Measurements from ENCODE around the gene DSG2.
A peak's percentile ranks its signal among the peaks of the same experiment; 100 is the strongest.

The DSG2 gene

DNA sequence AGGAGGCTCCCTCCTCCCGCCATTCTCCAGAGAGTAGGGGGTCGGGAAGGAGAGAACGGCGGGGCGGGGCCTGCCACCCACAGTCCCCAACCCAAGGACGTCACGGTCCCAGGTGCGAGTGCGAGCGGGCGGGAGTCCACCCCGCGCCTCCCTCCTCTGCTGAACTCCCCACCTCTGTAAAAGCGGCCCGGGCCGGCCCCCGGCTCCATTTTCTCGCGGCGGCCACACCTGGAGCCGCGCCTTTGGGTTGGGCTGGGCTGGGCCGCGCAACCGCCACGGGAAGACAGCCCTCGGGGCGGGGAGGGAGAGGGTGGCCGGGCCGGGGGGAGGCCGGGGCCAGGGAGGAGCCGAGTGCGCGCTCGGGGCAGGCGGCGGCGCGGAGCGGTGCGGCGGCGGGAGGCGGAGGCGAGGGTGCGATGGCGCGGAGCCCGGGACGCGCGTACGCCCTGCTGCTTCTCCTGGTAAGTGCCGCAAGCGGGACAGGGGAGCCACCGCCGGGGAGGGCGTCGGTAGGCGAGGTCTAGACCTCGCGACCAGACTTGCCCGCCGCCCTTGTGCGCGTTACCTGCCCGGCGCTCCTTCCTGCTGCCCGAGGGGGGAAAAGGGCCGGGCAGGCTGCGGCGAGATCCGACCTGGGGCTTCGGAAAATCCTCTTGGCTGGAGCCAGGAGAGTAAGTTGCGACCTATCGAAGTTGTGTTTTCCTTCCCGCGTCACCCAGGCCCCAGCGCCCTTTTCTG is at the start of gene DSG2:
Gene DSG2, plus strand, starts transcription at position 342 of the 738 bp plus-strand sequence. Its CDS starts 75 bp downstream, at position 417.
- TF ChIP-seq ZNF274 (IDR thresholded peaks at IDR 0.05; ENCODE audit: low read depth, low read length) = no peak
- H3K4me3 ChIP-seq (ENCODE audit: low read length) = peak within 1 kb of the TSS; percentile 85

DNA sequence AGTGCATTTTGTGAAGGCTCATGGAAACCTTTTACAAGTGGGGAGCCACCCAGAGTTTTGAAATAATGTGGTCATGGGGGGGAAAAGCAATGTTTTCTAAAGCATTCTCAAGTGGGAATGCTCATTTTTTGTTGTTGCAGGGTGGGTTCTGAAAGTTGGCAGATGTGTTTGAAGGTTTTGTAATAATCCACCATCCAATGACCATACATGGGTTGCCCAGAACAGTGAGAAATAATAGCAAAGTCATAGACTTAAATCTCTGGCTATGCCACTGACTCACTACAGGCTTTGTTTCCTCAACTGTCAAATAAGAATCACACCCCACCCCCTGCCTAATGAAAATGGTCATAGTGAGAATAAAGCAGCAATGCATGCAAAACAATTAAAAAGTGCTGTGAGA is 47.6 kb upstream of the DSG2 start:
- H3K4me3 ChIP-seq (ENCODE audit: low read length) = no peak overlapping the region
- no peak for TF ChIP-seq ZNF274 (IDR thresholded peaks at IDR 0.05; ENCODE audit: low read depth, low read length)

- H3K4me3 ChIP-seq (ENCODE audit: low read length) = no peak overlapping the region
- no peak for TF ChIP-seq ZNF274 (IDR thresholded peaks at IDR 0.05; ENCODE audit: low read depth, low read length)
These were observed 46.4 kb upstream of the DSG2 start for GRCh38 chr18:31451625-31452024.

DNA sequence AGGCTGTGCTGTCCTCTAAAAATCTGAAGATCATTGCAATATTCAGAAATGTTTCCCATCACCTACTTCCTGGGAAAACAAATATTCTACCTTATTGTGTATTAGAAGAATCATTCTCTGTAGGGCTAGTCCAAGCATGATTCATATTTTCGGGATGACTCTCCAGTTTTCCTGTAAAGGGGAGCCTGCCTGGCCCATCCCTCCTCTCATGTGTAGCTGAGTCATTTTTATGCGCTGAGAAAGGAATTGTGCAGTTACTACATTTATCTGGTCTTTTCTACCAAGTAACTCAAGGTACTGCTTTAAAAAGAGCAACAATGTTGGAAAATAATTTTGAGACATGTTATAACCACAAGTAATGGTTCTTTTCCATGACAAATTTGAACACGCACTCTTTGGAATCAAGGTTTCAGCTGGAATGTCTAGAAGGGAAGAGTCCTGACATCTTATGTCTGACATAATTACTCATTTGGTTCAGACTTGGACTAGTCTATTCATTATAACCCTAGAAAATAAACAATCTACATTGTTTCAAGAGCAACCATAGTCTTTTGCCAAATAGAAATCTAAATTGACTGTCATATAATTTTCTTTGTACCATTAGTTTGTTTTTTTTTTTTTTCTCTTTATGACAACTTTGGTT is 43.8 kb upstream of the DSG2 start:
- no peak for TF ChIP-seq ZNF274 (IDR thresholded peaks at IDR 0.05; ENCODE audit: low read depth, low read length)
- no peak overlapping the region for H3K4me3 ChIP-seq (ENCODE audit: low read length)

- H3K4me3 ChIP-seq (ENCODE audit: low read length) = no peak overlapping the region
- no peak for TF ChIP-seq ZNF274 (IDR thresholded peaks at IDR 0.05; ENCODE audit: low read depth, low read length)
These were observed 28.3 kb upstream of the DSG2 start for GRCh38 chr18:31469629-31470028.

GRCh38 chr18:31478688-31479087 is 19.3 kb upstream of the DSG2 start:
- no peak for TF ChIP-seq ZNF274 (IDR thresholded peaks at IDR 0.05; ENCODE audit: low read depth, low read length)

DNA sequence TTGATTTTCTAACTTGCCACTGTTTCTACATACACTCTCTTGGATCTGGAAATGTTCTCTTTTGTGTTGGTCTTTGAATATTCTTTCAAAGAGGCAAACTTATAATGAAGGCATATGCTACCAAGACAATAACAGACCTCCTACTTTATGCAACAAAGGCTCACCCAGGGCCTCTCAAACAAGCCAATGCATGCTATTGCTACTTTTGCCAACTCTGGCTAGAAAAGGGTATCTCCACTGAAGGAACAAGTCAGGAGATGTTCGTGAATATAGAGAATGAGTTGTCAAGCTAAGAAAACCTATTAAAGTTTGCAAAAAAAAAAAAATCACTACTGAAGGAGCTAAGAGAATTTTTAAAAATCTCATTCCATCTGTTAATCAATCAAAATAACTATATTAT is 15.9 kb upstream of the DSG2 start:
- H3K4me3 ChIP-seq (ENCODE audit: low read length) = no peak overlapping the region
- no peak for TF ChIP-seq ZNF274 (IDR thresholded peaks at IDR 0.05; ENCODE audit: low read depth, low read length)

More at GRCh38 chr18:31478688-31479087, 19.3 kb upstream of the DSG2 start:
- no peak overlapping the region for H3K4me3 ChIP-seq (ENCODE audit: low read length)

- TF ChIP-seq ZNF274 (IDR thresholded peaks at IDR 0.05; ENCODE audit: low read depth, low read length) = no peak
- H3K4me3 ChIP-seq (ENCODE audit: low read length) = no peak overlapping the region
These were observed 14.6 kb upstream of the DSG2 start for GRCh38 chr18:31483396-31483795.

GRCh38 chr18:31484461-31484860 is 13.5 kb upstream of the DSG2 start:
- H3K4me3 ChIP-seq (ENCODE audit: low read length) = no peak overlapping the region
- no peak for TF ChIP-seq ZNF274 (IDR thresholded peaks at IDR 0.05; ENCODE audit: low read depth, low read length)

DNA sequence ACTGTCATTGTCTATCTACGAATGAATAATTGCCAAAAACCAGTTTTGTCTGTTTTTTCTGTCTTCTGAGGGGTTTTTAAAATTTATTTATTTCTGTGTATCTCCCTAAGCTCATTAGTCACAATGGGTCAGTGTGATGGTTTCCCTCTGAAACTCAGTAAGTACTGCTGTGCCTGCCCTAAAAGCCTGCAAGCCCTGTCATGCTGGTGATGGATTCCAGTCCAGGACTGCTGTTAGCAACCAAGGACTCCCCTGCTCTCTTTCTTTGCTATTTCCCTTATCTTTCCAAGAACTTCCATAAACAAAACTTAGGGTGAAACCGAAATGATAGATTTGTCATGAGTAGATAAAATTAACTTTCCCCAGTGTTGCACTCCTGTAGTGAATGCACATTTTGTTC is 11.8 kb upstream of the DSG2 start:
- no peak for TF ChIP-seq ZNF274 (IDR thresholded peaks at IDR 0.05; ENCODE audit: low read depth, low read length)
- H3K4me3 ChIP-seq (ENCODE audit: low read length) = no peak overlapping the region

- TF ChIP-seq ZNF274 (IDR thresholded peaks at IDR 0.05; ENCODE audit: low read depth, low read length) = no peak
These were observed 10.5 kb upstream of the DSG2 start for GRCh38 chr18:31487246-31488015.

GRCh38 chr18:31489311-31489710 is 8.7 kb upstream of the DSG2 start:
- no peak for TF ChIP-seq ZNF274 (IDR thresholded peaks at IDR 0.05; ENCODE audit: low read depth, low read length)
- H3K4me3 ChIP-seq (ENCODE audit: low read length) = no peak overlapping the region

More at GRCh38 chr18:31487246-31488015, 10.5 kb upstream of the DSG2 start:
- H3K4me3 ChIP-seq (ENCODE audit: low read length) = no peak overlapping the region

DNA sequence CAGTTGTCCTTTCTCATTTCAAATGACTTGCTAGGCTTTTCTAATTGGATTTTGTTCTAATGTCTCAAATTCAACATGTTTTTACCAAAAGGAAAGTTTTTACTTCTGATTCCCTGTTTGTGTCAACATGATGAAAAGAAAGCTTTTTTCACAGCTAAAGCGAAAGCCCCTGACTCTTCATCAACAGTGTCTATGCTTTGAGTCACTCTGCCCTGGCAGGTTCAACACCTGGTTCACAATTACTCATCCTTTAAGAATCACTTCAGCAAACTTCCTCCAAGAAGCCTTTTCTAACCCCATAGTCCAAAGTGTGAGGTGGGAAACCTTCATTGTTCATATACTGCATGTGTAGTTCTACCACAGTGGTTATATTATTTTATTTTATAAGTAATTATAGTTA is 7.6 kb upstream of the DSG2 start:
- TF ChIP-seq ZNF274 (IDR thresholded peaks at IDR 0.05; ENCODE audit: low read depth, low read length) = no peak
- H3K4me3 ChIP-seq (ENCODE audit: low read length) = no peak overlapping the region

DNA sequence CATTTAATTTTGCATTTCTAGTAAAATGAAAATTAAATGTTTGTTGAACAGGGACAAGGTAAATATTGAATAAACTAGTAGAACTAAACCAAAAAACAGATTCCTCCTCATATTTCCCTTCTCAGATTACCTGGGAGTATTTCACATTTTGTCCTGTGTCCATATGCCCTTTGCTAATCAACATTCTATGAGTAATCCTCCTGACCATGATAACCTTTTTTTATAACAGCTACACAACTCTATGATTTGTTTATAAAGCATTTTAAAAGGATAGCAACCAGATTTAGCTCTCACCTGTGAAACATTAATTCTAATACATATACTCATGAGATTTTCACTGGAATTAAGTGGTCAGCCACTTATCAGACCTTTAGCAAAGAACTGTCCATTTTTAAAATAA is 7.1 kb upstream of the DSG2 start:
- H3K4me3 ChIP-seq (ENCODE audit: low read length) = no peak overlapping the region
- no peak for TF ChIP-seq ZNF274 (IDR thresholded peaks at IDR 0.05; ENCODE audit: low read depth, low read length)

DNA sequence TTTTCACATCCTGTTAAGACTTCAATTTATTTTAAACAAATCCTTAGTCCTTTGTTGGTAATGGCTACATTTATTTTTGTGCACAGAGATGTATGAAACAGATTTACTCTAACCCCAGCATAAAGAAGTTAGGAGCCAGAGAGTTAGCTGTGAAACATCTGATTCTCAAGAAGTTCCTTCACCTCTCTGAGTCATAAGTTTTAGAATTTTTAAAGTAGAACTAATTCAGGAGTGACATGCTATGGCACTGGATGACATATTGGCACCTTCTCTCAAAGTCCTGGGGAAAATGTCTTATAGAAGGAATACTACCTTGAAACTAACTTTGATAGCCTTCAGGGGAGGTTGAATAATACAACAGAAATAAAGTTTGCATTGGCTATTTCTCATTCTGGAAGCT is 6.4 kb upstream of the DSG2 start:
- H3K4me3 ChIP-seq (ENCODE audit: low read length) = no peak overlapping the region
- no peak for TF ChIP-seq ZNF274 (IDR thresholded peaks at IDR 0.05; ENCODE audit: low read depth, low read length)

All from GM08714 (cell line).